Neural progenitor cell (in vitro differentiated cells): ENCODE measurements around the gene SELENOM.

Source experiments
- CTCF ChIP-seq: fragments of 200-600 bp; sonication (generic); IDR thresholded peaks from 2 replicates; pipeline ENCODE4 v1.5.1; 2017; ENCODE audit warnings: antibody characterized with exemption, mild to moderate bottlenecking
- EZH2 ChIP-seq: fragments of 200-600 bp; sonication (generic); IDR thresholded peaks from 2 replicates; pipeline ENCODE4 v1.6.1; 2017; ENCODE audit warnings: antibody characterized with exemption, mild to moderate bottlenecking, moderate library complexity

- no peak for TF ChIP-seq CTCF
- TF ChIP-seq EZH2 = no peak
Measured at GRCh38 chr22:31144223-31144622, 36.9 kb upstream of the SELENOM start.
